Fibroblast of lung (primary cell): ENCODE measurements around the gene FAM209B.

Experiments
- CTCF ChIP-seq, 2 donors: IDR thresholded peaks in 1 of 2; conservative IDR thresholded peaks in 1 of 2; 1 replicate in 1 of 2; 2 replicates in 1 of 2; pipeline ENCODE4 v1.5.1; 2011 to 2012; ENCODE audit warnings: low read length in 2 of 2, control low read depth in 1 of 2, inconsistent platforms in 1 of 2, low read depth in 1 of 2, mild to moderate bottlenecking in 1 of 2
- EZH2 ChIP-seq: IDR thresholded peaks from 2 replicates; pipeline ENCODE4 v1.5.1; 2012; ENCODE audit warnings: low read length, control low read depth, mild to moderate bottlenecking; ENCODE audit errors: missing control alignments

DNA sequence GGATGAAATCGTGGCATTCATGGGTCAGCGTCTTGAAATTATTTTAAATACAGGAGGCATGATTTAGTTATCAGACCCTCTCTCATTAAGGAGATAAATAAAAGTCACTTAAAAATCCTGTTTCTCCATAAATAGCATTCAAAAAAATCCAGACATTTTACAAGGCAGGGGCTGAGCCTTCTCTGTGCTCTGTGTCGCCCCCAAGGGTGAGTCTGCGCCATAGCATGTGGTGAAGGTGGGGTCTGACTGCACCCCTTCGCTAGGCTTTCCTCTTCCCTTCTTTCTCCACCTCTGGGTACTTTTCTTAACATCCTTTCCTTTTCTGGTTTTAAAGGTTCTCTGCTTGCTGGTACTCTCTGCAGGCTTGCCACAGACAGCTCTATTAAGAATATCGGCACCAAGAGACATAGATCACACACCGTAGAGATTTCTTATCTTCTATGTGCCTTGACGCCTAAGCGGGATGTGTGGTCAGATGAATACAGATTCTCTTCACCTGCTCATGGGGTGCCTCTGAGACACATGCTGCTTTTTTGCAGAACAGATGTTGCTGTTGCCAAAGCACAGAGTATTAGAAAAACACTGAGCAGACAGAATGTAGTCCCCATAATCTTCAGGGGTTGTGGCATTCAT lies 28.6 kb upstream of the FAM209B start:
- TF ChIP-seq CTCF (conservative IDR thresholded peaks at IDR 0.05 in 1 of 2, IDR thresholded peaks at IDR 0.05 in 1 of 2; ENCODE audit: low read depth in 1 of 2, low read length in 2 of 2), result peak; percentile 38 to 62
- TF ChIP-seq EZH2, result no peak
